GM12801 (cell line): ENCODE measurements around the gene TRPT1.

Source experiments
- TF ChIP-seq, protein P1 (sequence below): IDR thresholded peaks from one replicate; pipeline ENCODE4 v1.5.1; 2011; ENCODE audit warnings: control low read depth; ENCODE audit not compliant: insufficient read length; ENCODE audit errors: extremely low read depth

TRPT1 gene

DNA sequence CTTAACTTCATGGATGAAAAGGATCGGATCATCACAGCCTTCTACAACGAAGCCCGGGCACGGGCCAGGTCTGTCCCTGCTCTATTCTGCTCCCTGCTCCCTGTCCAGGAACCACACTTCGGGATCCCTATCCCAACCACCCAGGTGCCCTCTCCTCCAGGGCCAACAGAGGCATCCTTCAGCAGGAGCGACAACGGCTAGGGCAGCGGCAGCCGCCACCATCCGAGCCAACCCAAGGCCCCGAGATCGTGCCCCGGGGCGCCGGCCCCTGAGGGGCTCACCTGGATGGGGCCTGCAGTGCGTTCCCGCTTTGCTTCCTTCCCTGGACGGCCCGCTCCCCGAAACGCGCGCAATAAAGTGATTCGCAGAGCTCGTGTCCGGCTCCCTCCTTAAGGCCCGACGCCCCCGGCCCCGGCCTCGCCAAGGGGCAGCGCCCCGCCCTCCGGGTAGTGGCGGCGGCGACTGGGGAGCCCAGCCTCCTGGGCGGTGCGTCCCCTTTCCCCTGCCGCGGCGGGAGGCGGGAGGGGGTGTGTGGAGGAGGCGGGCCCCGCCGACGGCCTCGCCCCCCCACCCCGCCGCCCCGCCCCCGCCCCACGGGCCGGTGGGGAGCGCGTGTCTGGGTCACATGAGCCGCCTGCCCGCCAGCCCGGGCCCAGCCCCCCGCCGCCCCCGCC is 8.1 kb upstream of the TRPT1 start, which contains the start of gene VEGFB:
VEGFB (plus strand) TSS at position 672 of the 674 bp plus-strand sequence. CDS start 250 bp downstream, outside the sequence.
- TF ChIP-seq, protein P1, sequence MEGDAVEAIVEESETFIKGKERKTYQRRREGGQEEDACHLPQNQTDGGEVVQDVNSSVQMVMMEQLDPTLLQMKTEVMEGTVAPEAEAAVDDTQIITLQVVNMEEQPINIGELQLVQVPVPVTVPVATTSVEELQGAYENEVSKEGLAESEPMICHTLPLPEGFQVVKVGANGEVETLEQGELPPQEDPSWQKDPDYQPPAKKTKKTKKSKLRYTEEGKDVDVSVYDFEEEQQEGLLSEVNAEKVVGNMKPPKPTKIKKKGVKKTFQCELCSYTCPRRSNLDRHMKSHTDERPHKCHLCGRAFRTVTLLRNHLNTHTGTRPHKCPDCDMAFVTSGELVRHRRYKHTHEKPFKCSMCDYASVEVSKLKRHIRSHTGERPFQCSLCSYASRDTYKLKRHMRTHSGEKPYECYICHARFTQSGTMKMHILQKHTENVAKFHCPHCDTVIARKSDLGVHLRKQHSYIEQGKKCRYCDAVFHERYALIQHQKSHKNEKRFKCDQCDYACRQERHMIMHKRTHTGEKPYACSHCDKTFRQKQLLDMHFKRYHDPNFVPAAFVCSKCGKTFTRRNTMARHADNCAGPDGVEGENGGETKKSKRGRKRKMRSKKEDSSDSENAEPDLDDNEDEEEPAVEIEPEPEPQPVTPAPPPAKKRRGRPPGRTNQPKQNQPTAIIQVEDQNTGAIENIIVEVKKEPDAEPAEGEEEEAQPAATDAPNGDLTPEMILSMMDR = no peak

DNA sequence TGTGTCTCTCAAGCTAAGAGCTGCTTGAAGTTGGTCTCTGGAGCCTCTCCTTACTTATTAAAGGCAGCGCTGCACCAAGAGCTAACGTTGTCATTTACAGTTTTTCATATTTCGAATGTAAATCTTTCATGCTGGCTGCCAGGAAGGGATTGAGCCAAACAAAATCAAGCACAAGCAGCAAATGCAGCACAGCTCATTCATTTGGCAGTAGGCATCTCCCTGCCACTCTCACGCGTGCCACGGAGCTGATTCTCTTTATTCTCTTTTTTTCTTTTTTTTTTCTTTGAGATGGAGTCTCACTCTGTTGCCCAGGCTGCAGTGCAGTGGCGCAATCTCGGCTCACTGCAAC is 7.0 kb upstream of the TRPT1 start:
- TF ChIP-seq, protein P1 = no peak

DNA sequence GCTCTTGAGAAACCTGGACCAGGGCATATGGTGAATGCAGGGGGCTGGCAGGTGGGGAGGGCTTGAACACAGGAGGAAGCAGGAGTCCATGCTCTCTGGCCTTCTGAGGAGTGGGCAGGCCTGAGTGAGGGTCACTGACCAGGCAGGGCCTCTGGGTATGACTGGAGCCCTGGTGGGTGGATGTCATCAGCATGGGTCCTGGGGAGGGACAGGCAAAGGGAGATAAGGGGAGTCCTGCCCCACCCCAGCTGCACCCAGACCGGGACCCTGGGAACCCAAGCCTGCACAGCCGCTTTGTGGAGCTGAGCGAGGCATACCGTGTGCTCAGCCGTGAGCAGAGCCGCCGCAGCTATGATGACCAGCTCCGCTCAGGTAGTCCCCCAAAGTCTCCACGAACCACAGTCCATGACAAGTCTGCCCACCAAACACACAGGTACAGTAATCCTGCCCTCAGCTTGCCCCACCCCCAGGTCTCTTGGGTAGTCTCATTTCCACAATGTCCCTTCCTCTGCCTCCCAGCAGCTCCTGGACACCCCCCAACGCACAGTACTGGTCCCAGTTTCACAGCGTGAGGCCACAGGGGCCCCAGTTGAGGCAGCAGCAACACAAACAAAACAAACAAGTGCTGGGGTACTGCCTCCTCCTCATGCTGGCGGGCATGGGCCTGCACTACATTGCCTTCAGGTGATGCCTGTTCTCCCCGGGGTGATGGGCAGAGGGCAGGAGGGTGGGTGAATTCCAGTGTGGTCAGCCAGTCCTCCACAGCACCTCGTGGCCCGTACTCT is 6.4 kb upstream of the TRPT1 start:
- TF ChIP-seq, protein P1 = no peak

DNA sequence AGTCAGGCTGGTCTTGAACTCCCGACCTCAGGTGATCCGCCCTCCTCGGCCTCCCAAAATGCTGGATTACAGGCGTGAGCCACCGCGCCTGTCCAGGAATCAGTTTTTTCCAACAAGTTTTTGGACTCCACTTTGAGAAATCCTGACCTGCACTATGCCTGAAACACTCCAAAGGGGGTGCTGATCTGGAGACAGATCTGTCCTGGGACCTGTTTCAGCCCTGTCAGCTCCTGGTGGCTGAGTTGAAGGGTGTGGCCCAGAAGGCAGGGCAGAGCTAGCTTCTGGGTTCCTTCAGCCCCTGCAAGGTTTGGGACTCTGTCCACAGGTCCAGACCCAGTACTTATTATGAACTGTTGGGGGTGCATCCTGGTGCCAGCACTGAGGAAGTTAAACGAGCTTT is 5.6 kb upstream of the TRPT1 start:
- TF ChIP-seq, protein P1 = no peak

DNA sequence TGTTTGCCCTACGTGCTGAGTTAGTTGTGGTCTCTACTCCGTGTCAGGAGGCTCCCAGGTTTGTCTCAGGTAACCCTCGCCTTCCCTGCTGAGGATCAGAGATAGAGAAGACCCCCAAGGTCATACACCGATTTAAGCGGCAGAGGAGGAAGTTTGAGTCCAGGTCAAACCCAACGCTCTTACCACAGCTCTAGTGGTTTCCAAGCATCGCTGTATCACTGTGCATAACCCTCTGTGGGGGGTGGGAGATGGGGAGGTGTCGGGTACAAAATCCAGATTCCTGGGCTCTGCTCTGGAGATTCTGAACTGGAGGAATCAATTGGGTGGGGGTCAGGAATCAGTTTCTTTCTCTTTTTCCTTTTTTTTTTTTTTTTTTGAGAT is 5.0 kb upstream of the TRPT1 start:
- TF ChIP-seq, protein P1 = no peak

DNA sequence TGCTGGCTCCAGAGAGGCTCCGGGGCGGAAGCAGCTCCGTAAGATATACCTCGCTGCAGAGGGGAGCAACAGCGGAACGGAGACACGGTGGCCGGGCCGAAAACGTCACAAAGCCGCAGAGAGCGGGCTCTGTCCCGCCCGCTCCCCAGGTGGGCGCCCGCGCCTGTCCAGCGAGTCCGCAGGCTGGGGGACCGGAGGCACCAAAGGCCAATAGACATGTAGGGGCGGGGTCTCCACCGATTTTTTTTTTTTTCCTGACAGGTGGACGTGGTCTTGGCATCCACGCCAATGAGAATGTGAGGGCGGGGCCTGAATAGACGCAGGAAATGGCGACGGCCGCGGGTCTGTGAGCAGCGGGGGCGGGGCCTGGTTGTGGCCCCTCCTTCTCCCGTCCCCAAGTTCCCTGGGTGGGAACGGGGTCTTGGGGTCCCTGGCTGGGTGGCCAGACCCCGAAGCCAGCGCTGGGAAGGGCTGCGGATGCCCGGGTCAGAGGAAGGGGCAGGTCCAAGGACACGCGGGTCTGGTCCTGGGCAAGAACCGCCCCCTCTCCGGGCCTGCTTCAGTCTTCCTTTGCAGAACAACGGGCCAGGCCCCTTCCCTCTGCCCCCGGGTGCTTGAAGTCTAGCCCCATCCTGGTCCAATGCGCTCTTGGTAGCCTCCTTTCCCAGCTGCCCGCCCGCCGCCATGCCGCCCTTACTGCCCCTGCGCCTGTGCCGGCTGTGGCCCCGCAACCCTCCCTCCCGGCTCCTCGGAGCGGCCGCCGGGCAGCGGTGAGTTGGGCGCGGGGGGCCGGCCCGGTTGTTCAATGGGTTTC is 4.4 kb upstream of the TRPT1 start, which contains the start of gene DNAJC4:
DNAJC4 (plus strand) TSS at position 378 of the 814 bp plus-strand sequence; CDS start at position 685, 307 bp downstream.
- TF ChIP-seq, protein P1 = no peak

DNA sequence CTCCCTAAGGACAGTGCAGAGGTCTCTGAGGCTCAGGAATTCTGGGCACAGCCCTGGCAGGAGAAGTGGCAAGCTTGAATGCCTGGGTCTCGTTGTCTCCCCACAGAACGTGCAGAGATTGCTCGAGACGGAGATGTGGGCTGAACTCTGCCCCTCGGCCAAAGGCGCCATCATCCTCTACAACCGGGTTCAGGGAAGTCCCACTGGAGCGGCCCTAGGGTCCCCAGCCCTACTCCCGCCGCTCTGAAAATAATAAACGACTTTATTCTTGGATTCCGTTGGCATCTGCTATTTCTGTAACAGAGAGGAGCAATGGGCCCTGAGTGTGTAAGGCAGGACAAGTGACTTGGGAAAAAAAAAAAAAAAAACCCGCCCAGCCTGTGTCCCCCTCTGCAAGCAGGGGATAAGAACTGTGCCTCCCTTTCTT is 3.8 kb upstream of the TRPT1 start:
- TF ChIP-seq, protein P1 = no peak
